Measurements from ENCODE around the gene LYZL1.
"Not testable (repeated sequence)": the region's sequence is repeated elsewhere in the genome, so short reads cannot be mapped to it uniquely, and the experiment has no call there.

Gene LYZL1

GRCh38 chr10:29326886-29327745 is 38.2 kb downstream of the LYZL1 start:
- no peak for DNase-seq (ENCODE audit: extremely low read depth, low read depth)
- no peak for TF ChIP-seq CTCF (IDR thresholded peaks at IDR 0.05; ENCODE audit: low read depth, low read length)

- TF ChIP-seq CTCF (IDR thresholded peaks at IDR 0.05; ENCODE audit: low read depth, low read length): no peak
- no peak for DNase-seq (ENCODE audit: extremely low read depth, low read depth)
Measured at GRCh38 chr10:29327746-29328102, 38.9 kb downstream of the LYZL1 start.

- TF ChIP-seq CTCF (IDR thresholded peaks at IDR 0.05; ENCODE audit: low read depth, low read length): no peak
Measured at GRCh38 chr10:29328983-29329382, 40.1 kb downstream of the LYZL1 start.

GRCh38 chr10:29329420-29329819 is 40.5 kb downstream of the LYZL1 start:
- TF ChIP-seq CTCF (IDR thresholded peaks at IDR 0.05; ENCODE audit: low read depth, low read length): no peak
- no peak for DNase-seq (ENCODE audit: extremely low read depth, low read depth)

More at GRCh38 chr10:29328983-29329382, 40.1 kb downstream of the LYZL1 start:
- no peak for DNase-seq (ENCODE audit: extremely low read depth, low read depth)

- no peak for TF ChIP-seq CTCF (IDR thresholded peaks at IDR 0.05; ENCODE audit: low read depth, low read length)
- no peak for DNase-seq (ENCODE audit: extremely low read depth, low read depth)
Measured at GRCh38 chr10:29332061-29332760, 43.3 kb downstream of the LYZL1 start.

- no peak for DNase-seq (ENCODE audit: extremely low read depth, low read depth)
- TF ChIP-seq CTCF (IDR thresholded peaks at IDR 0.05; ENCODE audit: low read depth, low read length): no peak
Measured at GRCh38 chr10:29332761-29333148, 43.9 kb downstream of the LYZL1 start.

- DNase-seq (ENCODE audit: extremely low read depth, low read depth): not testable (repeated sequence)
Measured at GRCh38 chr10:29337526-29337925, 48.7 kb downstream of the LYZL1 start.

Data from AG09319 (cell line).